KMS-11 (cell line): ENCODE results near the gene SERPINB12.

ENCODE experiments used
- H2AFZ ChIP-seq: fragments of 200-600 bp; sonication (generic); 2 replicates; pipeline ENCODE4 v1.6.1; 2016; ENCODE audit warnings: antibody characterized with exemption, mixed run types, low read depth
- H3K27ac ChIP-seq: fragments of 200-600 bp; sonication (generic); 2 replicates; pipeline ENCODE4 v1.6.1; 2016; ENCODE audit warnings: mild to moderate bottlenecking, mixed run types
- H3K27me3 ChIP-seq: fragments of 200-600 bp; sonication (generic); 2 replicates; pipeline ENCODE4 v1.6.1; 2017; ENCODE audit warnings: mild to moderate bottlenecking, low read depth, mixed run types, moderate library complexity; ENCODE audit not compliant: insufficient read depth
- H3K36me3 ChIP-seq: fragments of 200-600 bp; sonication (generic); 2 replicates; pipeline ENCODE4 v1.6.1; 2017; ENCODE audit warnings: mild to moderate bottlenecking, mixed run types; ENCODE audit not compliant: insufficient read depth
- H3K4me1 ChIP-seq: fragments of 200-600 bp; sonication (generic); 2 replicates; pipeline ENCODE4 v1.6.1; 2016; ENCODE audit warnings: mild to moderate bottlenecking, low read depth, mixed run types; ENCODE audit not compliant: poor library complexity, severe bottlenecking
- H3K4me2 ChIP-seq: fragments of 200-600 bp; sonication (generic); 2 replicates; pipeline ENCODE4 v1.7.0; 2016; ENCODE audit warnings: mild to moderate bottlenecking, mixed run types
- H3K4me3 ChIP-seq: fragments of 200-600 bp; sonication (generic); IDR thresholded peaks from 2 replicates; pipeline ENCODE4 v1.6.1; 2017; ENCODE audit warnings: low read depth, low read length, mixed read lengths; ENCODE audit not compliant: insufficient read depth
- H3K79me2 ChIP-seq: fragments of 200-600 bp; sonication (generic); 2 replicates; pipeline ENCODE4 v1.6.1; 2016; ENCODE audit warnings: low read depth, mixed run types; ENCODE audit not compliant: insufficient read depth
- H3K9ac ChIP-seq: fragments of 200-600 bp; sonication (generic); 2 replicates; pipeline ENCODE4 v1.6.1; 2016; ENCODE audit warnings: mild to moderate bottlenecking, mixed run types
- H4K20me1 ChIP-seq: fragments of 200-600 bp; sonication (generic); 2 replicates; pipeline ENCODE4 v1.6.1; 2016; ENCODE audit warnings: mild to moderate bottlenecking, mixed run types; ENCODE audit not compliant: insufficient read depth
- TF ChIP-seq, protein P1 (sequence below): fragments of 200-600 bp; sonication (generic); conservative IDR thresholded peaks from 2 replicates; pipeline ENCODE4 v1.6.1; 2017; ENCODE audit warnings: low read depth, mild to moderate bottlenecking, antibody characterized with exemption, low read length, moderate library complexity, mixed read lengths

SERPINB12 gene

DNA sequence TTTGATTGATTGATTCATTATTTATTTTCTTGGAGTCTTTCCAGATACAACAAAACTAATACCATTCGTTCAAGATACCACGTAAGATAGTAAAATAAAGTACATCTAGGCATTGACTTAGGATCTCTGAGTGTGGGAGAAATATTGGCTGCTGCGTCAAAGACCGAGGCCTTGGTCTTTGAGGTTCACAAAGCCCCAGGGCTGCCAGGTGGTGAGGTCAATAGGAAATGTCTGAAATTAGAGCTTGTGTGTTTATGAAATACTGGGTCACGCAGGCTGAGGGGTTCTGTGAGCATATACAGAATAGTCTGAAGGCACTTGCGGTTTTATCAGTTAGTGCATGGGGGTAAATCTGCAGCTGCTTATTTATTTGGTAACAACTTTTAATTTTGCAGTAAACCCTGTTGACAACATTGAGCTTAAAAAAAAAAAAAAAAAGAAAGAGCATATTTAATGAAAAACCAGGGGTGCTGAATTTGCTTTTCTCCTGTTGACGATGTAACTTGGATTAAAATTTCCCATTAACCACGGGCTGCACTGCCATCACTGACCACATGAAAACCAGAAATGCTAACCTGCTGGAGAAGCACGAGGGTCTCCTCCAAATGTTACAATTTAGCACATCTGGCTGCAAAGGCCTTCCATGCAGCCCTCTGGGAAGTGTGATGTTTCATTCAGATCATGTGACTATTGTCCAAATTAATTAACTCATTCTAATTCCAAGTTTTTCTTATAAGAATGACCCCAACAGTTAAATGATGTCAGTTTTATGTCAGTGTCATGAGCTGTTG, 27.1 kb upstream of the SERPINB12 start:
- no peaks in the 10 kb centered on the region for H3K79me2 ChIP-seq
- no peak overlapping the region for H3K4me3 ChIP-seq
- H3K27me3 ChIP-seq: no peaks in the 10 kb centered on the region
- H3K9ac ChIP-seq: no peak overlapping the region
- no peak overlapping the region for H2AFZ ChIP-seq
- no peaks in the 10 kb centered on the region for H3K36me3 ChIP-seq
- TF ChIP-seq, protein P1, sequence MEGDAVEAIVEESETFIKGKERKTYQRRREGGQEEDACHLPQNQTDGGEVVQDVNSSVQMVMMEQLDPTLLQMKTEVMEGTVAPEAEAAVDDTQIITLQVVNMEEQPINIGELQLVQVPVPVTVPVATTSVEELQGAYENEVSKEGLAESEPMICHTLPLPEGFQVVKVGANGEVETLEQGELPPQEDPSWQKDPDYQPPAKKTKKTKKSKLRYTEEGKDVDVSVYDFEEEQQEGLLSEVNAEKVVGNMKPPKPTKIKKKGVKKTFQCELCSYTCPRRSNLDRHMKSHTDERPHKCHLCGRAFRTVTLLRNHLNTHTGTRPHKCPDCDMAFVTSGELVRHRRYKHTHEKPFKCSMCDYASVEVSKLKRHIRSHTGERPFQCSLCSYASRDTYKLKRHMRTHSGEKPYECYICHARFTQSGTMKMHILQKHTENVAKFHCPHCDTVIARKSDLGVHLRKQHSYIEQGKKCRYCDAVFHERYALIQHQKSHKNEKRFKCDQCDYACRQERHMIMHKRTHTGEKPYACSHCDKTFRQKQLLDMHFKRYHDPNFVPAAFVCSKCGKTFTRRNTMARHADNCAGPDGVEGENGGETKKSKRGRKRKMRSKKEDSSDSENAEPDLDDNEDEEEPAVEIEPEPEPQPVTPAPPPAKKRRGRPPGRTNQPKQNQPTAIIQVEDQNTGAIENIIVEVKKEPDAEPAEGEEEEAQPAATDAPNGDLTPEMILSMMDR: 0 out of 2 replicates have a peak, but pooled peaks have one; percentile 15
- no peak overlapping the region for H3K4me2 ChIP-seq
- no peak overlapping the region for H3K27ac ChIP-seq
- H4K20me1 ChIP-seq: no peaks in the 10 kb centered on the region
- H3K4me1 ChIP-seq: peaks cover 3% of the 10 kb centered on the region

DNA sequence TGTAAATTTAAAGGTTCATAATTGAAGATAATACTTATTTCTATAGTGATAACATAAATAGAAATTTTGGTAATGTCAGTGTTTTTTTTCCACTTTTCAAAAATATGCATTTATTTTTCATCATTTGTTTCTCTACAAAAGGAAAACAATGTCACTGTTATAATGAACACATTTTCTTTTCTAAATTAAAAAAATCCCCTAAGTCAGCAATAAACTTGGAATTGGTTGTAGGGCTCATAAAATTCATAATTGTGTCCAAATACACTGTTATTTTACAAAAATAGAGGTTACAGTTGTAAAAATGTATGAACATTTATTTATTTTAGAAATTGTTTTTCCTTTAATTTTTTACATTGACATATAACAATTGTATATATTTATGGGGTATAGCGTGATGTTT, 26.4 kb upstream of the SERPINB12 start:
- Histone ChIP-seq H3K4me3 (no peak overlapping the region), H3K9ac (no peak overlapping the region), H3K27ac (no peak overlapping the region), H3K79me2 (no peaks in the 10 kb centered on the region), H3K4me2 (no peak overlapping the region), H4K20me1 (no peaks in the 10 kb centered on the region), H3K36me3 (no peaks in the 10 kb centered on the region), H3K27me3 (no peaks in the 10 kb centered on the region), H2AFZ (no peak overlapping the region), H3K4me1 (peaks cover 3% of the 10 kb centered on the region)
- TF ChIP-seq, protein P1: no peak

DNA sequence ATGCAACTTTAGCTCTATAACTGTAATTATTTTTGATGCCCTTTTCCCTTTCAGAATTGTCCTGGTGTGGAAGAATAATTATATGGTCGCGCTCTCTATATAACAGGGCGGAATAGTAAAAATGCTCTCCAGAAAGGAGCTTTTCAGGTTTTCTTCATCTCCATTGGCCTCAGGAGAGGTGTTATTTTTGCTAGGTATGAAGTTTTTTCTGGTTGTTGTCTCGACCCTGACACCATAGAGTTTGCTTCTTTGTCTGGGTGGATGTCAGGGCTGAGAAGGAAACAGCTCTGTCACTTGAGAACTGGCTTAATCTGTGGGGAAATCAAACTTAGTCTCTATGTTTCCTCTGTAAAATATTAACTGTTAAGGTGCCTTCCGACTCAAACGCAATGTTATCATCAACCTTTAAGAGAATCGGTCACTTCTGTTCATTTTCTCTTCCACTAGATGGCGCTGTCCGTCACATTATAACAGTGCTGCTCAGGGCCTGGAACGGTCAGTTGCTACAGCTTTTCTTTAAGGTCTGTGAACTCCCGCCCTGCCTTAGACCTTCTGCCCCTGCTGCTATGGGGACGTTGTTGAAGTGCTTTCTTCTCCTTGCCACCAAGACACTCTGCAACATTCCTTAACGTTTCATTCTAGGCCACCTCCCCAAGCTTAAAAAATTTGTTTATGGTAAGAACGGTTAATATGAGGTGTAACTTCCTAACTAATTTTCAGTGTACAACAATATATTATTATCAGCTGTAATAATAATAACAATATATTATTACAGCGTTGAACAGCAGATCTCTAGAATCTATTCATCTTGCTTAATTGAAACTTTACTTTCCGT, 23.8 kb upstream of the SERPINB12 start:
- Histone ChIP-seq H3K27ac (no peak overlapping the region), H3K4me3 (no peak overlapping the region), H3K79me2 (no peaks in the 10 kb centered on the region), H3K36me3 (no peaks in the 10 kb centered on the region), H3K4me2 (peak overlapping the region; percentile 7; the same call in 1 of the 2 replicates), H3K4me1 (peaks cover 3% of the 10 kb centered on the region), H3K27me3 (no peaks in the 10 kb centered on the region), H4K20me1 (no peaks in the 10 kb centered on the region), H2AFZ (peak overlapping the region; percentile 31), H3K9ac (no peak overlapping the region)
- TF ChIP-seq, protein P1: peak; percentile 97

DNA sequence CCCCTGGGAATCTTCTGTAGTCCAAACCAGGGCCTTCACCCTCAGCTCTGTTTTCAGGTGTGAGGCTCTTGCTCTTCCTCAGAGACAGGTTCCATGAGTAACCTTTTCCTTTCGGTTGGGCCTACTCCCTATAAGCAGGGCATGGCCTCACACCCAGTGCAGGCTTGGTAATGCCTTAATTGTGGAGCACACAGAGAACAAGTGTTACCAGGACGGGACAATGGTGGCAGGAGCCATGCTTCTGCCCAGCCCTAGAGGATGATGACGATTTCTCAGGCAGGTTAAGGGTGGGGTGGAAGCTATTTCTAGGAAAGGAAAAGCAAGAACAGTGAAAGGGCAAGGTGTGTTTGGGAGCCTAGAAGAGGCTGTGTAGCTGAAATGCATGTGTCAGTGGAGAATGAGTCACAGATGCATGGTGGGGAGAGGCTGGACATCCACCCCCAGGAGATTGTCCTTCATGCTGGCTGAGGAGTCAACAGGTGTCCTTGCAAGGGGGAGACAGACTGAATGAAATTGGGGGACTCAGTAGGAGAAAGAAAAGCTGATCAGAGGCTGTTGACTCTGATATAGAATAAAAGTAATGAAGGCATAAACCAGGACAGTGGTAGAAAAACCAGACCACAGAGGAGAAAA, 22.0 kb upstream of the SERPINB12 start:
- Histone ChIP-seq H3K4me1 (peaks cover 3% of the 10 kb centered on the region), H3K27ac (no peak overlapping the region), H3K4me3 (no peak overlapping the region), H2AFZ (no peak overlapping the region), H3K27me3 (no peaks in the 10 kb centered on the region), H3K4me2 (no peak overlapping the region), H3K36me3 (no peaks in the 10 kb centered on the region), H4K20me1 (no peaks in the 10 kb centered on the region), H3K9ac (no peak overlapping the region), H3K79me2 (no peaks in the 10 kb centered on the region)
- TF ChIP-seq, protein P1: no peak
